ENCODE results near the gene ITGA2.

DNA sequence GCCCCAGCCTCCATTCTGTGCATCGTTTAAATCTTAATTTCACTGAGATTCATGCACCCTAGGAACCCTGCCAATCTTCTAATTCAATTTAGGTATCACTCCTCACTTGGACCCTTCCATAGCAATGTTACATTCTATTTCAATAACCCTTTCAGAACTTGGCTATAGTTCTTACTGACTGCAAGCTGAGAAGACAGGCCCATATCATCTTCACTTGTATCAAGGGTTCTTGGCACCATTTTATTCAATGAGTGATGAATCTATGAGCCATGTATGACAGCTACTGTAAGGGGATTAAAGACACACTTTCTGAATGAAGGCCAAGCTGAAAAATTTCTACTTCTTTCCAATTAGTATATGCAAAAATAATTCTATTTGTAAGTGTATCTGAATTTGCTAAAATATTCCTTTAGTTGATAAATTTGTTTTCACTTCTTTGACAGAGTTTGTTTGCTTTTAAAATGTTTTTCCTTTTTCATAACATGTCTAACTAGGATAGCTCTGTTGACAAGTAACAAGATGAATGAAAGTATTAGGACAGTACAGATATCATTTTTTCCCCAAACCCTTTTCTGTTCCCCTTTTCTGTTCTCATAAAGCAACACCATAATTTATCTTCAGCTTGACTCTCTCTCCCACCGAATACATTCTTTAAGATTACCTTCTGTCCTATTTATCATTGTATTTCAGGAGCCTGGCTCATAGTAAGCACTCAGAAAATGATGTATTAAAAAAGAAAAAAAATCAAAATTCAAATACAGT lies 9.6 kb downstream of the ITGA2 start:
- TF ChIP-seq EZH2 (IDR thresholded peaks at IDR 0.05; ENCODE audit: insufficient read depth, poor library complexity, severe bottlenecking) (no peak), EZH2phosphoT487 (IDR thresholded peaks at IDR 0.05; ENCODE audit: insufficient read depth, low read depth) (no peak)

Measured in GM23248 (cell line).